OCI-LY3 (cell line): ENCODE results near the gene DIPK1A.
A peak's percentile ranks its signal among the peaks of the same experiment; 100 is the strongest.

Experiments
- H2AFZ ChIP-seq: fragments of 200-600, 300-600 bp; shearing (Covaris generic); 2 replicates; pipeline ENCODE4 v1.6.0; 2014; ENCODE audit warnings: antibody characterized with exemption, low read depth, low read length
- H3K27ac ChIP-seq: fragments of 200-600, 300-600 bp; sonication (generic); 2 replicates; pipeline ENCODE4 v1.5.1; 2014; ENCODE audit warnings: mild to moderate bottlenecking, low read length, moderate library complexity, mixed read lengths
- H3K27me3 ChIP-seq: fragments of 200-600, 300-600 bp; sonication (generic); 2 replicates; pipeline ENCODE4 v1.6.1; 2014; ENCODE audit warnings: low read depth, low read length, mixed read lengths
- H3K36me3 ChIP-seq: fragments of 200-600, 300-600 bp; sonication (generic); replicated peaks from 2 replicates; pipeline ENCODE3; 2014; ENCODE audit warnings: low read depth, low read length, mixed read lengths
- H3K4me1 ChIP-seq: fragments of 300-600, 200-600 bp; sonication (generic); 2 replicates; pipeline ENCODE4 v1.6.1; 2014; ENCODE audit warnings: low read length, mixed read lengths
- H3K4me2 ChIP-seq: fragments of 200-600, 300-600 bp; sonication (generic); 2 replicates; pipeline ENCODE4 v1.6.1; 2014; ENCODE audit warnings: low read length, mixed read lengths
- H3K4me3 ChIP-seq: fragments of 300-600, 200-600 bp; sonication (generic); 2 replicates; pipeline ENCODE4 v1.5.1; 2014; ENCODE audit warnings: antibody characterized with exemption, mild to moderate bottlenecking, low read length, moderate library complexity
- H3K79me2 ChIP-seq: fragments of 300-600, 200-600 bp; shearing (Covaris generic); 2 replicates; pipeline ENCODE4 v1.6.1; 2014; ENCODE audit warnings: mild to moderate bottlenecking, low read length, mixed read lengths
- H3K9ac ChIP-seq: fragments of 300-600, 200-600 bp; shearing (Covaris generic); 2 replicates; pipeline ENCODE4 v1.6.0; 2014; ENCODE audit warnings: mild to moderate bottlenecking, low read length, moderate library complexity
- H3K9me3 ChIP-seq: fragments of 200-600, 300-600 bp; shearing (Covaris generic); 2 replicates; pipeline ENCODE4 v1.6.1; 2014; ENCODE audit warnings: low read length, mixed read lengths; ENCODE audit not compliant: insufficient read depth
- H4K20me1 ChIP-seq: fragments of 200-600, 300-600 bp; sonication (generic); 2 replicates; pipeline ENCODE4 v1.6.1; 2016; ENCODE audit warnings: low read length, mixed read lengths; ENCODE audit not compliant: insufficient read depth
- CTCF ChIP-seq: fragments of 200-600, 300-600 bp; sonication (generic); IDR thresholded peaks from 2 replicates; pipeline ENCODE4 v1.5.1; 2014; ENCODE audit warnings: antibody characterized with exemption, low read length, low read depth
- EZH2phosphoT487 ChIP-seq: fragments of 200-600 bp; shearing (Covaris generic); IDR thresholded peaks from 2 replicates; pipeline ENCODE4 v1.6.1; 2018; ENCODE audit warnings: antibody characterized with exemption, mixed run types, low read depth

DIPK1A gene

DNA sequence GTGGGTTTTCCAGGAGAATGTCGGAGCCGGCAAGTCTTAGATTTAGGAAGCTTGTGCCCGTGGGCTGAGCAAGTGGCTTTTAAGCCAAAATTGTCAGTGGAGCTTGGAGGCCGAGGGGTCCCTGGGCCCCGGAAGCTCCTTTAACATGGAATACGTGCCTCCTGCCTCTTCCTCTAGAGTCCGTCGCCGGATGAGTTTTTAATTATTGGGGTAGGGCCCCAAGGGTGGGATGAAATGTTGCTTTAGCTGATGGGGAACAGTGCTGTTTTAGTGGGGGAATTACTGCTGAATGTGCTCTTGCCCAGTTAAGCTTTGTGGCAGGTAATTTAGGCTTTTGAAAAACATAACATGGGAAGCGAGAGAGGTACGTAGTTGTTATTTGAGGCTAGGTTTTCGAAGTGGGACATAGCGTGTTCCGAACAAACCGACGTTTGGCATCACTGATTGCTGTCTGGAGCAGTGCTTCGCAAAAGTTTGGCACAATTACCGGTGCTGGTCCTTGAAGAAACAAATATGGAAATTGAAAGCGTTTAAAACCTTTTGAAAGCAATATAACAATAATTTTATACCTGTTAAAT lies 128.6 kb downstream of the DIPK1A start:
- Histone ChIP-seq H3K27me3 (no peaks in the 10 kb centered on the region), H2AFZ (no peak overlapping the region), H3K4me1 (peaks cover 28% of the 10 kb centered on the region), H3K4me2 (peak overlapping the region; percentile 91), H3K9me3 (no peaks in the 10 kb centered on the region), H4K20me1 (peaks cover 54% of the 10 kb centered on the region), H3K4me3 (peak overlapping the region; percentile 84), H3K36me3 (peaks cover 39% of the 10 kb centered on the region), H3K9ac (peak overlapping the region; percentile 98), H3K79me2 (peaks cover 58% of the 10 kb centered on the region), H3K27ac (peak overlapping the region; percentile 63)
- TF ChIP-seq CTCF (no peak), EZH2phosphoT487 (no peak)

DNA sequence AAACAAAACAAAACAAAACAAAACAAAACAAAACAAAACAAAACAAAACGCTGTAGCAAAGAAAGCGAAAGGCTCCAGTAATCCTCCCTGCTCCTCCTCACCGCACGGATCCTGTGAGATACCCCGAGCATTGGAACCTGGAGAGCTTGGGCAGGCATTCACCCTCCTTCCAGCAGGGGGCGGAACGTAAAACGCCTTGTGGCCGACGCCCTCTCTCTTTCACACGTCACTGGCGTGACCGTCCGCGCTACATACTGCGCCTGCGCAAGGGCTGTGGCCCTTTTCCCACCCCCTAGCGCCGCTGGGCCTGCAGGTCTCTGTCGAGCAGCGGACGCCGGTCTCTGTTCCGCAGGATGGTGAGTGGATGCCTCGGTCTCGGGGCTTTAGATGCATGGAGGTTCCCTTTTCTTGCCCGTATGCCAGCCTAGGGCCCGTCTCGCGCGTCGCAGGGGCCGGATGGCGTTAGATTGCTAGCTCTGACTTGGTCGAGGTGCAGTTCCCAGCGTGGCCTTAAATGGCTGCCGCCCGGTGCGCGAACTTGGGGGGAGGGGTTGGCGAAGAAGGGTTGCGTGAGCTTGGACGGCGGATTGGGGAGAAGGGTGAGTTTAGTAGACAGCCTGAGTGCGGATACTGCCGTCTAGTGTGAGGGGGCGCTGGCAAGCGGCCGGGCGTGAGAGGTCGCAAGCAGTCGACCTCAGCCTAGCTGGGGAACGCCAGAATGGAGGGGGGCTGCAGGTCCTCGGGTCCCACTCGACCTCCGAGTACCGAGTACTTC lies 129.3 kb downstream of the DIPK1A start, which contains the start of gene RPL5:
Gene RPL5 (plus strand): TSS at position 279 of the 775 bp plus-strand sequence. CDS start 75 bp downstream, at position 354.
- H3K27ac ChIP-seq: peak within 1 kb of the TSS; percentile 63
- H3K36me3 ChIP-seq: peaks cover 33% of the 10 kb centered on the region
- peaks cover 47% of the 10 kb centered on the region for H4K20me1 ChIP-seq
- H3K79me2 ChIP-seq: peaks cover 52% of the 10 kb centered on the region
- H3K4me1 ChIP-seq: peaks cover 28% of the 10 kb centered on the region
- H3K9me3 ChIP-seq: no peaks in the 10 kb centered on the region
- peak within 1 kb of the TSS; percentile 98 for H3K9ac ChIP-seq
- H3K27me3 ChIP-seq: no peaks in the 10 kb centered on the region
- H3K4me3 ChIP-seq: peak within 1 kb of the TSS; percentile 84
- H2AFZ ChIP-seq: peak within 1 kb of the TSS; percentile 66
- peak within 1 kb of the TSS; percentile 91 for H3K4me2 ChIP-seq
- TF ChIP-seq CTCF (peak; percentile 66), EZH2phosphoT487 (no peak)

DNA sequence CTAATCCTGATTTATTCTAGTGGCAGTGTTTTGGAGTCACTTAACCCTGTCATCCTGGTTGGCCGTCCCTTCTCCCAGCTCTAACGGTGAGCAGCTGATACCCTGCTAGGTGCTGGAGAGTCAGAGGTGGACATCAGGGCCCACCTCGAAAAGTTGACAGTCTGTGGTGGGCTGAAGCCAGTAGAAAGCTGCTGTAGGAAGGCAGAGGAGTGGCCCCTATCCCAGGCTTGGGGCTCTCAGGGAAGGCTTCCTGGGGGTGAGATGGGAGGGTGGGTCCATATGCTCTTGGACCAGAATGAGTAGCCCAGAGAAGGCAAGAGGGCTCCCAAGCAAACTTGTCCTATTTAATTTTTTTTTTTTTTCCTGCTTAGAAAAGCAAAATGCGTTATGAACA lies 129.9 kb downstream of the DIPK1A start:
- Histone ChIP-seq H3K9me3 (no peaks in the 10 kb centered on the region), H3K27me3 (no peaks in the 10 kb centered on the region), H3K36me3 (peaks cover 27% of the 10 kb centered on the region), H3K79me2 (peaks cover 46% of the 10 kb centered on the region), H3K4me2 (peak overlapping the region; percentile 55), H2AFZ (peak overlapping the region; percentile 66), H3K4me1 (peaks cover 28% of the 10 kb centered on the region), H4K20me1 (peaks cover 41% of the 10 kb centered on the region), H3K27ac (no peak overlapping the region), H3K9ac (peak overlapping the region; percentile 35; the same call in 1 of the 2 replicates), H3K4me3 (peak overlapping the region; percentile 84)
- no peak for TF ChIP-seq EZH2phosphoT487
- no peak for TF ChIP-seq CTCF

- H3K9ac ChIP-seq: no peak overlapping the region
- H2AFZ ChIP-seq: no peak overlapping the region
- no peaks in the 10 kb centered on the region for H3K9me3 ChIP-seq
- no peaks in the 10 kb centered on the region for H4K20me1 ChIP-seq
- TF ChIP-seq CTCF (no peak), EZH2phosphoT487 (no peak)
- H3K4me3 ChIP-seq: no peak overlapping the region
- H3K4me2 ChIP-seq: no peak overlapping the region
- H3K27ac ChIP-seq: no peak overlapping the region
- no peaks in the 10 kb centered on the region for H3K27me3 ChIP-seq
- H3K79me2 ChIP-seq: no peaks in the 10 kb centered on the region; the same call in 1 of the 2 replicates
- peaks cover 7% of the 10 kb centered on the region; the same call in 1 of the 2 replicates for H3K4me1 ChIP-seq
- H3K36me3 ChIP-seq: no peaks in the 10 kb centered on the region
Observed at GRCh38 chr1:92826792-92827191, 134.5 kb downstream of the DIPK1A start.
